Fibroblast of lung (primary cell): Measurements from ENCODE around the gene BCL7B.

Experiments used
- EZH2 ChIP-seq: IDR thresholded peaks from 2 replicates; pipeline ENCODE4 v1.5.1; 2012; ENCODE audit warnings: low read length, control low read depth, mild to moderate bottlenecking; ENCODE audit errors: missing control alignments
- TF ChIP-seq, protein P1 (sequence below), 2 donors: IDR thresholded peaks in 1 of 2; conservative IDR thresholded peaks in 1 of 2; 1 replicate in 1 of 2; 2 replicates in 1 of 2; pipeline ENCODE4 v1.5.1; 2011 to 2012; ENCODE audit warnings: low read length in 2 of 2, control low read depth in 1 of 2, inconsistent platforms in 1 of 2, low read depth in 1 of 2, mild to moderate bottlenecking in 1 of 2

DNA sequence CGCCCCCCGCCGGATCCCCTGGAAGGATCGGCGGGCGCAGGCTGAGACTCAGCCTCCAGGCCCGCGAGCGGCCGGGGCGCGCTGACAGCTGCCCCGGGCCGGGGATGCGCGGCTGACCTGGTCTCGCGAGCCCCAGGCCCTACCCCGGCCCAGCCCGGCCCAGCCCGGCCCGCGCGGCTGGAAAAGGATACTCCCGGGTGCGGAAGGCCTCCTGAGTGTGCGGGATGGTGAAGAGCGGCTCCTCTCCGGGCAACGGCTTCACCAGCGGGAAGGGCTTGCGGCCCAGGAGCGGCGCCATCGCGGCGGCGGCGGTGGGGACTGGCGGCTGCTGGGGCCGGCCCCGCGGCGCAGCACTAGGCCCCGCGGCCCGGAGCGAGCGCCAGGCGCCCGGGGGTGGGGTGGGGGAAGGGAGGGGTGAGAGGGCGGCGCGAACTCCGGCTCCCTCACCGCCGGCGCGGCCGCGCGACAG, 35.8 kb downstream of the BCL7B start:
- TF ChIP-seq, protein P1, sequence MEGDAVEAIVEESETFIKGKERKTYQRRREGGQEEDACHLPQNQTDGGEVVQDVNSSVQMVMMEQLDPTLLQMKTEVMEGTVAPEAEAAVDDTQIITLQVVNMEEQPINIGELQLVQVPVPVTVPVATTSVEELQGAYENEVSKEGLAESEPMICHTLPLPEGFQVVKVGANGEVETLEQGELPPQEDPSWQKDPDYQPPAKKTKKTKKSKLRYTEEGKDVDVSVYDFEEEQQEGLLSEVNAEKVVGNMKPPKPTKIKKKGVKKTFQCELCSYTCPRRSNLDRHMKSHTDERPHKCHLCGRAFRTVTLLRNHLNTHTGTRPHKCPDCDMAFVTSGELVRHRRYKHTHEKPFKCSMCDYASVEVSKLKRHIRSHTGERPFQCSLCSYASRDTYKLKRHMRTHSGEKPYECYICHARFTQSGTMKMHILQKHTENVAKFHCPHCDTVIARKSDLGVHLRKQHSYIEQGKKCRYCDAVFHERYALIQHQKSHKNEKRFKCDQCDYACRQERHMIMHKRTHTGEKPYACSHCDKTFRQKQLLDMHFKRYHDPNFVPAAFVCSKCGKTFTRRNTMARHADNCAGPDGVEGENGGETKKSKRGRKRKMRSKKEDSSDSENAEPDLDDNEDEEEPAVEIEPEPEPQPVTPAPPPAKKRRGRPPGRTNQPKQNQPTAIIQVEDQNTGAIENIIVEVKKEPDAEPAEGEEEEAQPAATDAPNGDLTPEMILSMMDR (conservative IDR thresholded peaks at IDR 0.05 in 1 of 2, IDR thresholded peaks at IDR 0.05 in 1 of 2; ENCODE audit: low read depth in 1 of 2, low read length in 2 of 2): no peak
- TF ChIP-seq EZH2: no peak
